CD4-positive, CD25-positive, alpha-beta regulatory T cell (primary cell): ENCODE measurements around the gene ADCY2. TPM values are rescaled to one million over a fixed set of nuclear protein-coding genes. Genes with fewer than 3 reads are reported as not detected.

Experiments used
- ATAC-seq, 2 donors: fragments of 150-1000 bp; cut with Tn5 transposase; one replicate each; pipeline ENCODE4 v1.10.0; 2021; ENCODE audit warnings: low read depth in 2 of 2, moderate number of reproducible peaks in 2 of 2, moderate library complexity in 1 of 2
- DNase-seq, 3 donors: peaks; one replicate each; pipeline versions ENCODE4 v3.0.0 to v3.0.0-alpha.2; 2012 to 2022; ENCODE audit warnings: mixed read lengths in 1 of 3
- H3K27ac ChIP-seq: one replicate; pipeline ENCODE4 v1.7.0; 2013; ENCODE audit warnings: mild to moderate bottlenecking, low read length; ENCODE audit not compliant: insufficient read depth, poor library complexity, severe bottlenecking
- H3K27me3 ChIP-seq: one replicate; pipeline ENCODE4 v1.7.0; 2013; ENCODE audit warnings: low read length; ENCODE audit not compliant: control insufficient read depth, insufficient read depth
- H3K36me3 ChIP-seq: one replicate; pipeline ENCODE4 v1.7.0; 2013; ENCODE audit warnings: mild to moderate bottlenecking, low read length, moderate library complexity; ENCODE audit not compliant: control insufficient read depth, insufficient read depth
- H3K4me1 ChIP-seq: 2 replicates; pipeline ENCODE4 v1.7.0; 2013; ENCODE audit warnings: mild to moderate bottlenecking, low read length; ENCODE audit not compliant: insufficient read depth, control insufficient read depth, poor library complexity, severe bottlenecking
- H3K4me3 ChIP-seq: one replicate; pipeline ENCODE4 v1.7.0; 2013; ENCODE audit warnings: low read depth, mild to moderate bottlenecking, low read length, moderate library complexity
- H3K9me3 ChIP-seq, 2 experiments: 1 replicate in 1 of 2; 2 replicates in 1 of 2; pipeline ENCODE4 v1.7.0; 2013; ENCODE audit warnings: low read length in 2 of 2, mild to moderate bottlenecking in 1 of 2, moderate library complexity in 1 of 2; ENCODE audit not compliant: control insufficient read depth in 2 of 2
- H3K27ac Mint-ChIP-seq, 3 donors: one replicate each; pipeline ENCODE4 v1.8.0; 2020 to 2022; ENCODE audit warnings: mild to moderate bottlenecking in 3 of 3, mixed read lengths in 3 of 3, moderate library complexity in 2 of 3
- H3K27me3 Mint-ChIP-seq: one replicate; pipeline ENCODE4 v1.8.0; 2022; ENCODE audit warnings: mild to moderate bottlenecking, mixed read lengths
- H3K36me3 Mint-ChIP-seq: one replicate; pipeline ENCODE4 v1.8.0; 2020; ENCODE audit warnings: mixed read lengths
- H3K4me1 Mint-ChIP-seq, 4 donors: one replicate each; pipeline ENCODE4 v1.8.0; 2020 to 2022; ENCODE audit warnings: mixed read lengths in 4 of 4, mild to moderate bottlenecking in 1 of 4
- H3K4me3 Mint-ChIP-seq, 4 donors: one replicate each; pipeline ENCODE4 v1.8.0; 2020 to 2022; ENCODE audit warnings: mild to moderate bottlenecking in 4 of 4, mixed read lengths in 4 of 4, moderate library complexity in 3 of 4
- H3K9me3 Mint-ChIP-seq, 7 donors: one replicate each; pipeline ENCODE4 v1.8.0; 2020 to 2022; ENCODE audit warnings: mixed read lengths in 7 of 7, mild to moderate bottlenecking in 3 of 7, moderate library complexity in 2 of 7
- polyA plus RNA-seq, 4 donors: library from polyadenylated mRNA; unstranded; fragments of 300-500 nt; fragmentation: Illumina TruSeq; gene quantifications; one replicate each; pipeline ENCODE4 v1.2.3, GENCODE V29; 2021
- total RNA-seq: library from RNA; stranded (reverse); gene quantifications from one replicate; pipeline ENCODE4 v1.2.3, GENCODE V29; 2022

The ADCY2 gene
- total and polyA plus RNA-seq, 5 donors from 2014 or later: not detected

DNA sequence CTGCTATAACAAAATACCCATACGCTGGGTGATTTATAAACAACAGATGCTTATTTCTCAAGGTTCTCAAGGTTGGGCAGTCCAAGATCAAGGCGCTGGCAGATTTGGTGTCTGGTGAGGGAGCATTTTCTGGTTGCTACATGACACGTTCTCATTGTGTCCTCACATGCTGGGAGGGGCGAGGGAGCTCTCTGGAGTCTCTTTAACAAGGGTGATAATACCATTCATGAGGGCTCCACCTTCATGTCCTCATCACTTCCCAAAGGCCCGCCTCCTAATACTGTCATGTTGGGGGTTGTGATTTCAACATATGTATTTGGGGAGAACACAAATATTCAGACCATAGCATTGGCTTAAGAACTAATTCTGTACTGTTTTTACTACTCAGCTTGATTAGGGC, 450.4 kb downstream of the ADCY2 start:
- DNase-seq (no peak), ATAC-seq (no peak)
- Histone ChIP-seq H3K27me3 (peaks cover 39% of the 10 kb centered on the region), H3K4me1 (peaks cover 16% of the 10 kb centered on the region), H3K36me3 (no peaks in the 10 kb centered on the region), H3K27ac (no peak overlapping the region), H3K4me3 (no peak overlapping the region), H3K9me3 (no peaks in the 10 kb centered on the region)
- peaks cover 0 to 10% (median 3%) of the 10 kb centered on the region in 4 donors for H3K4me1 Mint-ChIP-seq
- H3K27me3 Mint-ChIP-seq: peaks cover 67% of the 10 kb centered on the region
- H3K27ac Mint-ChIP-seq: no peak overlapping the region
- H3K36me3 Mint-ChIP-seq: no peaks in the 10 kb centered on the region
- no peak overlapping the region for H3K4me3 Mint-ChIP-seq
- H3K9me3 Mint-ChIP-seq: peaks cover 0 to 6% (median 0%) of the 10 kb centered on the region in 7 donors

DNA sequence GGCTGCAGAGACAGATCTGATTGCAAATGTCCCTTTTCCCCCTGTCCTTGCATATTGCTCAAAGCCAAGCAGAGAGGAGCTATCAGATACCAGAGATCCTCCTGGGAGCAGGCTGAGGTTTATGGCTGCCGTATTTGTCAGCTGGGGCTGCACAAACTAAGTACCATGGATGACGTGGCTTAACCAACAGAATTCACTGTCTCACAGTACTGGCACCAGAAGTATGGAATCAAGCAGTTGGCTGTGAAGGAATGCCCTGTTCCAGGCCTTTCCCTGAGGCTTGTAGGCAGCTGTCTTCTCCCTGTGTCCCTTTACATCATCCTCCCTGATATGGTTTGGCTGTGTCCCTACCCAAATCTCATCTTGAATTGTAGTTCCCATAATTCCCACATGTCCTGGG, 452.4 kb downstream of the ADCY2 start:
- Histone ChIP-seq H3K27me3 (peaks cover 36% of the 10 kb centered on the region), H3K36me3 (no peaks in the 10 kb centered on the region), H3K4me1 (peaks cover 24% of the 10 kb centered on the region), H3K4me3 (no peak overlapping the region), H3K27ac (no peak overlapping the region), H3K9me3 (no peaks in the 10 kb centered on the region)
- no peaks in the 10 kb centered on the region for H3K36me3 Mint-ChIP-seq
- no peak overlapping the region for H3K4me3 Mint-ChIP-seq
- H3K9me3 Mint-ChIP-seq: peaks cover 0 to 6% (median 0%) of the 10 kb centered on the region in 7 donors
- H3K4me1 Mint-ChIP-seq: peaks cover 7 to 23% (median 12%) of the 10 kb centered on the region in 4 donors
- H3K27ac Mint-ChIP-seq: no peak overlapping the region
- no peak for ATAC-seq
- peaks cover 76% of the 10 kb centered on the region for H3K27me3 Mint-ChIP-seq
- DNase-seq: no peak

DNA sequence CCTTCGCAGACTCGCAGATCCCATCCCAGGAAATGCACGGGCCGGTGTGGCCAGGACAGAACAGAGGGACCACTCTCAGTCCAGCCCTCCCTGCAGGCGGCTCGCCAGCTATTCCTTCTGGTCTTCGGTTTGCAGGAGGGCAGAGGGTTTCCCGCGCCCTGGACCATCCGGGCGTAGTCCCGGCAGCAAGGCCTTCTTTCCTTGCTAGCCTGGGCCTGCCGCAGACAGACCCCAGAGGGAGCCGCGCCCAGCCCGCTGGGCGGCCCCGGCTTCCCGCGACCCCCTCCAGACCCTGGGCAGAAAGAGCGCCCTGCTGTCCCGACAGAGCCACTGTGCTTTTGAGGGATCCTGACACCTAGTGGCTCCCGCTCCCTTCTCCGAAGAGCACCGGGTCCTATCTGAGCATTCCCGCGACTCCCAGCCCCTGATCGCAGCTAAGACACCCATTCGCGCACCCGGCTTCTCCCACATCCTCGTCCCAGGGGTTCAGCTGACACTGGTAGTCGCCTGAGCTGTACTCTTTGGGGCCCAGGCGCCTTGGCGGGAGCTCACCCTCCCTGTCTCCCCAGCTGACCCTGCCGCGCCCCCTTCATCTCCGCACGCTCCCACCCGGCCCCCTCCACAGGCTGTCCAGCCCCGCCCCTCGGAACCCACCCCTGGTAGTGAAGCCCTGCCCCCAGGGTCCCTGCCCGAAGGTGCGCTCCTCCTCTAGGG, 453.9 kb downstream of the ADCY2 start:
- Mint-ChIP-seq H3K27ac (peak overlapping the region in 1 of 3 donors; percentile 31), H3K27me3 (peaks cover 67% of the 10 kb centered on the region), H3K9me3 (peaks cover 0 to 3% (median 0%) of the 10 kb centered on the region in 7 donors), H3K36me3 (no peaks in the 10 kb centered on the region), H3K4me3 (peak overlapping the region; percentile 43 to 85 (median 63)), H3K4me1 (peaks cover 7 to 23% (median 12%) of the 10 kb centered on the region in 4 donors)
- H3K27me3 ChIP-seq: peaks cover 31% of the 10 kb centered on the region
- H3K9me3 ChIP-seq: no peaks in the 10 kb centered on the region
- ATAC-seq: peak in 1 of 2 donors; percentile 23
- no peak overlapping the region for H3K27ac ChIP-seq
- no peaks in the 10 kb centered on the region for H3K36me3 ChIP-seq
- no peak for DNase-seq
- H3K4me3 ChIP-seq: no peak overlapping the region
- H3K4me1 ChIP-seq: peaks cover 24% of the 10 kb centered on the region

DNA sequence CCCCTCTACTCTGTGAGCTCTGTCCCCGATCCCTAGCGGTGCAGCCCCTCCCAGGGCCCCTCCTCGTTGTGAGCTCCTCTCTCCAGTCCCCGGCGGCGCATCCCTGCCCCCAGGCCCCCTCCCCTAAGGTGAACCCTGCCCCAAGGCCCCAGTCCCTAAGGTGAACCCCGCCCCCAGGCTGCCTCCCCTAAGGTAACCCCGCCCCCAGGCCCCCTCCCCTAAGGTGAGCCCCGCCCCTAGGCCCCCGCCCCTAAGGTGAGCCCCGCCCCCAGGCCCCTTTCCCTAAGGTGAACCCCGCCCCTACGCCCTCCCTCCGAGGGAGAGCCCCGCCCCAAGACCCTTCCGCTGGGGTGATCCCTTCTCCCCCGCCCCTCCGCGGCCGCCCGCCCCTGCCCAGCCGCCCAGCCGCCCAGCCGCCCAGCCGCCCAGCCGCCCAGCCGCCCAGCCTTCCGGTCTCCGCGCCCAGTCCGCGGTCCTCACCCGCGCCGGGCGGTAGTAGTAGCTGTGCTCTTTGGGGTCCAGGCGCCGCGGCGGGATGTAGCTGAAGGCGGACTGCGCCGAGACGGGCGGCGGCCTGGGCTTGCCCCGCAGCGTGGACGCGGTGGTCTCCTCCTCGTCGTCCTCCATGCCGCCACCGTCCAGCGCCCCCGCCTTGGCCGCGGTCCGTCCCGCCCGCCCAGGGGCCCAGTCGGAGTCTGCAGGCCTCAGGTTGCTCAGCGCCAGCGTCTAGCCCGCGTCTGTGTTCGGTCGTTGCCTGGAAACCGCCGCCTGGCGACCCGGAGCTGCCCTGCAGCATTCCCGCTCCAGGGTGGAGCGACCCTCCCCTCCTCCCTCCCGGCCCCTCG, 454.7 kb downstream of the ADCY2 start, which contains the start of gene CFAP90:
Gene CFAP90 (minus strand): TSS at position 739 of the 845 bp plus-strand sequence. CDS start 112 bp downstream, at position 627.
- H3K27ac Mint-ChIP-seq: peak within 1 kb of the TSS in 1 of 3 donors; percentile 31
- peaks cover 24% of the 10 kb centered on the region for H3K4me1 ChIP-seq
- peaks cover 64% of the 10 kb centered on the region for H3K27me3 Mint-ChIP-seq
- no peaks in the 10 kb centered on the region for H3K36me3 ChIP-seq
- no peaks in the 10 kb centered on the region for H3K9me3 ChIP-seq
- DNase-seq: peak in 1 of 3 donors; percentile 42
- H3K27ac ChIP-seq: no peak within 1 kb of the TSS
- peaks cover 7 to 23% (median 12%) of the 10 kb centered on the region in 4 donors for H3K4me1 Mint-ChIP-seq
- H3K27me3 ChIP-seq: peaks cover 26% of the 10 kb centered on the region
- ATAC-seq: peak; percentile 27 to 35
- peak within 1 kb of the TSS; percentile 80 to 93 (median 89) for H3K4me3 Mint-ChIP-seq
- H3K4me3 ChIP-seq: no peak within 1 kb of the TSS
- no peaks in the 10 kb centered on the region for H3K36me3 Mint-ChIP-seq
- H3K9me3 Mint-ChIP-seq: peaks cover 0 to 3% (median 0%) of the 10 kb centered on the region in 7 donors

DNA sequence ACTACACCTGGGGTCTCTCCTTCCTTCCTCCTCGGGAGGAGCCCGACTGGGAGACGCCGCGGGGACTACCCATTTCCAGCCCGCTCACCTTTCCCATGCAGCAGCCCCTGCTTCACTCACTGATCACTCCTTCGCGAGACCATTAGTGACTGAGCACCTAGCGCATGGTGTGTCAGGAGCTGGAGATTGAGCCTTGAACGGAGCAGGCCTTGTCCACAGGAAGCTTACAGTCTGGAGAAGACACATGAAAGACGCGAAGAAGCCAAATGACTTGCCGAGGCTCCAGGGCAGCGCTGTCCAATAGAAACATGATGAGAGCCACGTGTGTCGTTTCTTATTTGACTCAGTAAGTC, 455.3 kb downstream of the ADCY2 start:
- Histone ChIP-seq H3K4me3 (no peak overlapping the region), H3K9me3 (no peaks in the 10 kb centered on the region), H3K4me1 (peaks cover 24% of the 10 kb centered on the region), H3K27me3 (peaks cover 26% of the 10 kb centered on the region), H3K36me3 (no peaks in the 10 kb centered on the region), H3K27ac (no peak overlapping the region)
- Mint-ChIP-seq H3K27me3 (peaks cover 60% of the 10 kb centered on the region), H3K36me3 (no peaks in the 10 kb centered on the region), H3K27ac (no peak overlapping the region), H3K4me1 (peaks cover 7 to 23% (median 12%) of the 10 kb centered on the region in 4 donors), H3K4me3 (peak overlapping the region; percentile 73 to 93 (median 84)), H3K9me3 (peaks cover 0 to 3% (median 0%) of the 10 kb centered on the region in 7 donors)
- ATAC-seq (peak in 1 of 2 donors; percentile 6), DNase-seq (no peak)

DNA sequence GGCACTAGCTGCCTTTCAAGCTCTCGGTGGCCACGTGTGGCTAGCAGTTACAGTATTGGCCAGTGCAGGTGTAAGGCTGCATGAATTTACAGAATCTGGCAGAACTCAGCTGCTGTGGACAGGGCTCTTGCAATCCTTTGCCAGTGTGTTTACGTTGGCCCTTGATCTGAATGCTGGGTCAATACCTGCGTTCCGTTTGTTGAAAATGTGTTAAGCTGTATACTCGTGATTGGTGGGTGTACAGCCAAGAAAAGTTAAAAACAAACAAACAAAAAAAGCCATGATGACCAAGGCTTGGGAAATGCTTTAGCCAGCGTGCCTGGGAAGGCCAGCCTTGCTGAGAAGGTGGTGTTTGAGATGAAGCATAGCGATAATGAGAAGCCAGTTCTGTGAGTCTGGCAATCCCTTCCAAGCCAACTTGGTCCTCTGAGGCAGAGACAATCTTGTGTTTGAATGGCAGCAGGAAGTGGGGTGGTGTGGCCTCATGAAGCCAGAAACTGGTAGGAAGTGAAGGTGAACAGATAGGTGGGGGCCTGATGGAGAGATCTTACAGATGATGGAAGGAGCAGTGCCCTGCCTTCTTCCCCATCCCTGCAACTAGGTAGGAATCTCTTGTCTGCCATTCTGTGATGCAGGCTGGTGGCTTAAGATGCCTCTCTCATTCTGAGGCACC, 455.8 kb downstream of the ADCY2 start:
- H3K27ac Mint-ChIP-seq: no peak overlapping the region
- H3K4me1 Mint-ChIP-seq: peaks cover 7 to 23% (median 12%) of the 10 kb centered on the region in 4 donors
- H3K36me3 ChIP-seq: no peaks in the 10 kb centered on the region
- H3K36me3 Mint-ChIP-seq: no peaks in the 10 kb centered on the region
- H3K4me3 Mint-ChIP-seq: peak overlapping the region; percentile 78 to 93 (median 89)
- H3K9me3 ChIP-seq: no peaks in the 10 kb centered on the region
- H3K27ac ChIP-seq: no peak overlapping the region
- H3K4me1 ChIP-seq: peaks cover 24% of the 10 kb centered on the region
- H3K4me3 ChIP-seq: no peak overlapping the region
- peaks cover 55% of the 10 kb centered on the region for H3K27me3 Mint-ChIP-seq
- ATAC-seq (no peak), DNase-seq (peak in 1 of 3 donors; percentile 59)
- H3K27me3 ChIP-seq: peaks cover 26% of the 10 kb centered on the region
- peaks cover 0 to 3% (median 0%) of the 10 kb centered on the region in 7 donors for H3K9me3 Mint-ChIP-seq

DNA sequence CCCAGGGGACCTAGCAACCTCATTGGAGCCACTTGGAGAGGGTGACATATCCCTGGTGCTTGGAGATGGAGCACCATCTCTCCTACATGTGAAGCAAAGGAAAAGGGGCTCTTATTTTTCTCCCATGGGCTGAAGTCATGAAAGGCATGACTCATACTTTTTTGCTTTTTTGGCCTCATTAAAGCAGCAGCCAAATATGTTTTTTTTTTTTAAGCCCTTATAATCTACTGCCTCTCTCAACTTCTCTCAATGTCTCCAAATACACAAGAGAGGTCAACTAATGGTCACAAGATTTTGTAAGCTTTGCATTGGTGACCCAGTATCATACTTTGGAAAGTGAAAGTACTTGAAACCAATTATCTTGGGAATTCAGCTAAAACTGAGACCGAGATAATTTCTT, 456.6 kb downstream of the ADCY2 start:
- DNase-seq: no peak
- H3K4me3 ChIP-seq: no peak overlapping the region
- H3K36me3 Mint-ChIP-seq: no peaks in the 10 kb centered on the region
- peaks cover 7 to 24% (median 16%) of the 10 kb centered on the region in 4 donors for H3K4me1 Mint-ChIP-seq
- H3K36me3 ChIP-seq: no peaks in the 10 kb centered on the region
- H3K4me3 Mint-ChIP-seq: peak overlapping the region in 1 of 4 donors; percentile 93
- ATAC-seq: no peak
- no peaks in the 10 kb centered on the region for H3K9me3 ChIP-seq
- H3K27me3 Mint-ChIP-seq: peaks cover 50% of the 10 kb centered on the region
- H3K9me3 Mint-ChIP-seq: peaks cover 0 to 3% (median 0%) of the 10 kb centered on the region in 7 donors
- no peak overlapping the region for H3K27ac ChIP-seq
- peaks cover 25% of the 10 kb centered on the region for H3K4me1 ChIP-seq
- H3K27ac Mint-ChIP-seq: no peak overlapping the region
- H3K27me3 ChIP-seq: peaks cover 20% of the 10 kb centered on the region
